Smooth muscle cell (in vitro differentiated cells): Measurements from ENCODE around the gene SERINC4. TPM values are rescaled to one million over a fixed set of nuclear protein-coding genes. Genes with fewer than 3 reads are reported as not detected.

Experiments
- DNase-seq: peaks from one replicate; lab custom pipeline; 2025; ENCODE audit not compliant: unreplicated experiment; lab: John Stamatoyannopoulos, UW
- H2AFZ ChIP-seq: fragments of 200-600 bp; sonication (generic); 2 replicates; pipeline ENCODE4 v1.6.0; 2016; ENCODE audit warnings: antibody characterized with exemption, low read depth, mild to moderate bottlenecking
- H3F3A ChIP-seq: fragments of 200-600 bp; sonication (generic); 2 replicates; pipeline ENCODE4 v1.6.0; 2017; ENCODE audit warnings: antibody characterized with exemption, low read depth
- H3K27ac ChIP-seq: fragments of 200-600 bp; sonication (generic); 2 replicates; pipeline ENCODE4 v1.5.1; 2016; ENCODE audit warnings: low read depth, mild to moderate bottlenecking
- H3K27me3 ChIP-seq: fragments of 200-600 bp; sonication (generic); 2 replicates; pipeline ENCODE4 v1.6.1; 2016; ENCODE audit warnings: low read depth, mild to moderate bottlenecking
- H3K36me3 ChIP-seq: fragments of 200-600 bp; sonication (generic); 2 replicates; pipeline ENCODE4 v1.5.1; 2016; ENCODE audit warnings: low read depth
- H3K4me1 ChIP-seq: fragments of 200-600 bp; sonication (generic); 2 replicates; pipeline ENCODE4 v1.5.1; 2016; ENCODE audit warnings: low read depth
- H3K4me2 ChIP-seq: fragments of 200-600 bp; sonication (generic); 2 replicates; pipeline ENCODE4 v1.6.0; 2016; ENCODE audit warnings: mild to moderate bottlenecking
- H3K4me3 ChIP-seq: fragments of 200-600 bp; sonication (generic); 2 replicates; pipeline ENCODE4 v1.5.1; 2016; ENCODE audit warnings: mild to moderate bottlenecking
- H3K79me2 ChIP-seq: fragments of 200-600 bp; sonication (generic); 2 replicates; pipeline ENCODE4 v1.6.0; 2016; ENCODE audit warnings: low read depth, mild to moderate bottlenecking
- H3K9ac ChIP-seq: fragments of 200-600 bp; sonication (generic); 2 replicates; pipeline ENCODE4 v1.6.0; 2016; ENCODE audit warnings: low read depth
- H3K9me3 ChIP-seq: fragments of 200-600 bp; sonication (generic); replicated peaks from 2 replicates; pipeline ENCODE4 v1.5.1; 2016; ENCODE audit warnings: low read depth
- H4K20me1 ChIP-seq: fragments of 200-600 bp; sonication (generic); 2 replicates; pipeline ENCODE4 v1.6.0; 2016; ENCODE audit warnings: low read depth
- WGBS: methylation state at CpG from one replicate; pipeline ENCODE4 v1.1.7; 2016; ENCODE audit warnings: low lambda C conversion rate; 5-methylcytosine and 5-hydroxymethylcytosine counted together
- polyA plus RNA-seq: library from polyadenylated mRNA; unstranded; fragments of >200 nt; fragmentation: Nextera tagmentation; extraction: Ambion mirVana; gene quantifications from 2 replicates; pipeline ENCODE4 v1.2.1, GENCODE V29; 2016
- total RNA-seq: library from RNA; depleted of rRNA; stranded (reverse); fragments of >200 nt; gene quantifications from 2 replicates; pipeline ENCODE4 v1.2.3, GENCODE V29; 2014
- TF ChIP-seq, protein P1 (sequence below): fragments of 200-600 bp; sonication (generic); IDR thresholded peaks from 2 replicates; pipeline ENCODE4 v1.5.1; 2017; ENCODE audit warnings: borderline replicate concordance, mild to moderate bottlenecking, antibody characterized with exemption; ENCODE audit not compliant: insufficient read depth, poor library complexity, severe bottlenecking

Gene SERINC4
- total and polyA plus RNA-seq, 2 experiments from 2014 or later = 0.17 TPM; not detected in 1

GRCh38 chr15:43769584-43770228 is 30.3 kb downstream of the SERINC4 start:
- H3K27me3 ChIP-seq = no peaks in the 10 kb centered on the region
- WGBS = 68% methylated on average over 5 of the region's 5 CpGs
- H3K79me2 ChIP-seq = no peaks in the 10 kb centered on the region
- peaks cover 73% of the 10 kb centered on the region for H3F3A ChIP-seq
- DNase-seq = no peak
- H4K20me1 ChIP-seq = peaks cover 70% of the 10 kb centered on the region
- peaks cover 58% of the 10 kb centered on the region for H3K36me3 ChIP-seq
- TF ChIP-seq, protein P1, sequence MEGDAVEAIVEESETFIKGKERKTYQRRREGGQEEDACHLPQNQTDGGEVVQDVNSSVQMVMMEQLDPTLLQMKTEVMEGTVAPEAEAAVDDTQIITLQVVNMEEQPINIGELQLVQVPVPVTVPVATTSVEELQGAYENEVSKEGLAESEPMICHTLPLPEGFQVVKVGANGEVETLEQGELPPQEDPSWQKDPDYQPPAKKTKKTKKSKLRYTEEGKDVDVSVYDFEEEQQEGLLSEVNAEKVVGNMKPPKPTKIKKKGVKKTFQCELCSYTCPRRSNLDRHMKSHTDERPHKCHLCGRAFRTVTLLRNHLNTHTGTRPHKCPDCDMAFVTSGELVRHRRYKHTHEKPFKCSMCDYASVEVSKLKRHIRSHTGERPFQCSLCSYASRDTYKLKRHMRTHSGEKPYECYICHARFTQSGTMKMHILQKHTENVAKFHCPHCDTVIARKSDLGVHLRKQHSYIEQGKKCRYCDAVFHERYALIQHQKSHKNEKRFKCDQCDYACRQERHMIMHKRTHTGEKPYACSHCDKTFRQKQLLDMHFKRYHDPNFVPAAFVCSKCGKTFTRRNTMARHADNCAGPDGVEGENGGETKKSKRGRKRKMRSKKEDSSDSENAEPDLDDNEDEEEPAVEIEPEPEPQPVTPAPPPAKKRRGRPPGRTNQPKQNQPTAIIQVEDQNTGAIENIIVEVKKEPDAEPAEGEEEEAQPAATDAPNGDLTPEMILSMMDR = peak; percentile 79
- no peak overlapping the region for H3K27ac ChIP-seq
- no peak overlapping the region for H3K4me3 ChIP-seq
- H3K4me1 ChIP-seq = no peaks in the 10 kb centered on the region
- no peak overlapping the region for H2AFZ ChIP-seq
- H3K9me3 ChIP-seq = no peaks in the 10 kb centered on the region
- H3K4me2 ChIP-seq = no peak overlapping the region
- H3K9ac ChIP-seq = no peak overlapping the region

GRCh38 chr15:43763819-43764446 is 36.1 kb downstream of the SERINC4 start:
- Histone ChIP-seq H3K27me3 (no peaks in the 10 kb centered on the region), H3K4me1 (no peaks in the 10 kb centered on the region), H3F3A (peaks cover 35% of the 10 kb centered on the region), H3K79me2 (peaks cover 19% of the 10 kb centered on the region), H3K4me2 (no peak overlapping the region), H3K9ac (no peak overlapping the region), H3K9me3 (no peaks in the 10 kb centered on the region), H4K20me1 (peaks cover 93% of the 10 kb centered on the region), H3K36me3 (peaks cover 54% of the 10 kb centered on the region), H2AFZ (no peak overlapping the region), H3K27ac (no peak overlapping the region), H3K4me3 (no peak overlapping the region)
- TF ChIP-seq, protein P1 = no peak
- 88% methylated on average over 2 of the region's 2 CpGs for WGBS
- DNase-seq = no peak

DNA sequence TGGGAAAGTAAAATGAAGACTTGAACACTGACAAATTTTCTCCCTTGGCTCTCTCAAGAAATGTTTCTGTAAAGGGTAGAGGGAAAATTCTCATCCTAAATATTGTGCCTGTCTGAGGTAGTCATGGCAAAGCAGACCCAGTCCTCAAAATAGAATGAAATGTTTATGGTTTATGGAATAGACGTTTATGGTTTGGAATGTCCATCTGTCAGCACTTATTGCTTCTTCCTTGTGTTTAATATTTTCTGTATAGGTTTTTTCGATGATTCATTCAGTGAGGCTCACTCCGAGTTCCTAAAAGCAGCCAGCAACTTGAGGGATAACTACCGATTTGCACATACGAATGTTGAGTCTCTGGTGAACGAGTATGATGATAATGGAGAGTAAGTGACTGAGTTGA is 37.2 kb downstream of the SERINC4 start:
- TF ChIP-seq, protein P1 = no peak
- Histone ChIP-seq H4K20me1 (peaks cover 95% of the 10 kb centered on the region), H3K9ac (no peak overlapping the region), H3K4me3 (no peak overlapping the region), H3K9me3 (no peaks in the 10 kb centered on the region), H3K36me3 (peaks cover 47% of the 10 kb centered on the region), H3K79me2 (peaks cover 19% of the 10 kb centered on the region), H3K27ac (peak overlapping the region; percentile 59), H3K4me2 (no peak overlapping the region), H3F3A (peaks cover 27% of the 10 kb centered on the region), H3K4me1 (no peaks in the 10 kb centered on the region), H3K27me3 (no peaks in the 10 kb centered on the region), H2AFZ (no peak overlapping the region)
- 89% methylated on average over 6 of the region's 6 CpGs for WGBS
- no peak for DNase-seq
